GM18951 (cell line): ENCODE data around the gene PODN.

Source experiments
- POLR2A ChIP-seq: IDR thresholded peaks from 4 replicates; pipeline ENCODE4 v1.6.1; 2011; ENCODE audit warnings: mild to moderate bottlenecking; ENCODE audit not compliant: insufficient read length, insufficient read depth; ENCODE audit errors: extremely low read depth
- in situ Hi-C: fragments of 300-500 bp; cut with MboI; formaldehyde crosslinking; loops from one replicate; pipeline ENCODE4 v1.12.0; 2022; ENCODE audit warnings: low sequenced_read_pairs, mixed read lengths, inconsistent platforms; ENCODE audit not compliant: unreplicated experiment

Gene PODN

GRCh38 chr1:53063744-53064515 lies 1.9 kb downstream of the PODN start:
- no peak for TF ChIP-seq POLR2A
- in situ Hi-C loops, result no loop called here

GRCh38 chr1:53065391-53065790 lies 3.4 kb downstream of the PODN start:
- TF ChIP-seq POLR2A, result no peak
- in situ Hi-C loops, result no loop called here

GRCh38 chr1:53066488-53066887 lies 4.5 kb downstream of the PODN start:
- TF ChIP-seq POLR2A, result no peak
- in situ Hi-C loops, result no loop called here

- TF ChIP-seq POLR2A, result no peak
- in situ Hi-C loops, result no loop called here
Measured at GRCh38 chr1:53066891-53067738, 5.1 kb downstream of the PODN start.

GRCh38 chr1:53067886-53068285 lies 5.9 kb downstream of the PODN start:
- no peak for TF ChIP-seq POLR2A
- in situ Hi-C loops, result no loop called here

GRCh38 chr1:53068314-53069099 lies 6.5 kb downstream of the PODN start:
- in situ Hi-C loops, result no loop called here
- TF ChIP-seq POLR2A, result no peak

- TF ChIP-seq POLR2A, result no peak
- in situ Hi-C loops, result no loop called here
Measured at GRCh38 chr1:53069265-53069662, 7.3 kb downstream of the PODN start.

GRCh38 chr1:53069663-53070327 lies 7.8 kb downstream of the PODN start:
- in situ Hi-C loops, result no loop called here
- TF ChIP-seq POLR2A, result no peak

GRCh38 chr1:53070621-53071020 lies 8.6 kb downstream of the PODN start:
- no peak for TF ChIP-seq POLR2A
- in situ Hi-C loops, result no loop called here

GRCh38 chr1:53071167-53071865 lies 9.3 kb downstream of the PODN start:
- in situ Hi-C loops, result no loop called here
- no peak for TF ChIP-seq POLR2A

GRCh38 chr1:53071915-53072314 lies 9.9 kb downstream of the PODN start:
- TF ChIP-seq POLR2A, result no peak
- in situ Hi-C loops, result no loop called here

- in situ Hi-C loops, result no loop called here
- TF ChIP-seq POLR2A, result no peak
Measured at GRCh38 chr1:53073287-53073686, 11.3 kb downstream of the PODN start.
